ENCODE results near the gene GCC2. TPM values are rescaled to one million over a fixed set of nuclear protein-coding genes. Genes with fewer than 3 reads are reported as not detected.

Gene GCC2
- total RNA-seq, 2 donors from 2014 or later: 37.5 to 45.7 TPM

DNA sequence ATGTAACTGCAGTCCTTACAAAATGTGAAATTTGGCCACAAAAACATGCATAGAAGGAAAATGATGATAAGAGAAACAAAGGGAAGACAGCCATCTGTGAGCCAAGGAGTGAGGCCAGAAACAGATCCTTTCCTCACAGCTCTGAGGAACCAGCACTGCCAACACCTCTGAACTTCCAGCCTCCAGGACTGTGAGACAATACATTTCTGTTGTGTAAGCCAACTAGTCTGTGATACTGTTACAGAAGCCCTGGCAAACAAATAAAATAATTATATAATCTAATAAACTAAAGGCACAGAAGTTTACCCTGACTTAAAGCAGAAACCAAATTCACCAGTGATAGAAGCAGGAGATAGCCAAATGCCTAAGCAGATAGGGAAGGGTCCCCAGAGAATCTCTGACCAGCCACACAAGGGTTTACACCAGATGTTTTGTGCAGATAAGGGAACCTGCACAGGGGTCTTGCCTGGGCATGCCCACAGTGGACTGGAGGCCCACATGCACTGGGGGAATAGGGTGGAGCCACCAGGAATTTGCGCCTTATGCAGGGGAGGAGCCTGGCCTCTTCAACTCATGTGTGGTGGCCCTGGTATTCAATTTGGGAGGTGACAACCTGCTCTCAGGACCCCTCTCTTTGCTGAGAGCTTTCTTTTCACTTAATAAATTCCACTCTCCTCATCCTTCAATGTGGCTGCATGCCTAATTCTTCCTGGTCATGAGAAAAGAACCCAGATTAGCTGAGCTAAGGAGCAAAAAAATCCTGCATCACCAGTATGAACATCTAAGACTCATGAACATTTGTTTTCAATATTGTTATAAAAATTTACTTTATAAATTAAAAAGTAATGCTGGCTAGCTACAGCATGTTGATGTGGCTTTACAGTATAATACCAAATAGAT, 3.8 kb upstream of the GCC2 start:
- intact Hi-C loops (cut with DNase I): no loop called here
- DNase-seq (ENCODE audit: low spot score): no peak
- H3K4me3 ChIP-seq: no peak overlapping the region
- H3K27me3 ChIP-seq (replicated peaks; ENCODE audit: insufficient read depth): no peaks in the 10 kb centered on the region
- no peaks in the 10 kb centered on the region for H3K9me3 ChIP-seq
- no peaks in the 10 kb centered on the region for H3K36me3 ChIP-seq
- H3K27ac ChIP-seq: no peak overlapping the region
- TF ChIP-seq POLR2A (IDR thresholded peaks at IDR 0.05) (no peak), POLR2AphosphoS5 (IDR thresholded peaks at IDR 0.05) (no peak)
- TF ChIP-seq, protein P1, sequence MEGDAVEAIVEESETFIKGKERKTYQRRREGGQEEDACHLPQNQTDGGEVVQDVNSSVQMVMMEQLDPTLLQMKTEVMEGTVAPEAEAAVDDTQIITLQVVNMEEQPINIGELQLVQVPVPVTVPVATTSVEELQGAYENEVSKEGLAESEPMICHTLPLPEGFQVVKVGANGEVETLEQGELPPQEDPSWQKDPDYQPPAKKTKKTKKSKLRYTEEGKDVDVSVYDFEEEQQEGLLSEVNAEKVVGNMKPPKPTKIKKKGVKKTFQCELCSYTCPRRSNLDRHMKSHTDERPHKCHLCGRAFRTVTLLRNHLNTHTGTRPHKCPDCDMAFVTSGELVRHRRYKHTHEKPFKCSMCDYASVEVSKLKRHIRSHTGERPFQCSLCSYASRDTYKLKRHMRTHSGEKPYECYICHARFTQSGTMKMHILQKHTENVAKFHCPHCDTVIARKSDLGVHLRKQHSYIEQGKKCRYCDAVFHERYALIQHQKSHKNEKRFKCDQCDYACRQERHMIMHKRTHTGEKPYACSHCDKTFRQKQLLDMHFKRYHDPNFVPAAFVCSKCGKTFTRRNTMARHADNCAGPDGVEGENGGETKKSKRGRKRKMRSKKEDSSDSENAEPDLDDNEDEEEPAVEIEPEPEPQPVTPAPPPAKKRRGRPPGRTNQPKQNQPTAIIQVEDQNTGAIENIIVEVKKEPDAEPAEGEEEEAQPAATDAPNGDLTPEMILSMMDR (IDR thresholded peaks at IDR 0.05): no peak
- WGBS: 67% methylated on average over 1 of the region's 1 CpG
- peaks cover 2% of the 10 kb centered on the region for H3K4me1 ChIP-seq (replicated peaks)

DNA sequence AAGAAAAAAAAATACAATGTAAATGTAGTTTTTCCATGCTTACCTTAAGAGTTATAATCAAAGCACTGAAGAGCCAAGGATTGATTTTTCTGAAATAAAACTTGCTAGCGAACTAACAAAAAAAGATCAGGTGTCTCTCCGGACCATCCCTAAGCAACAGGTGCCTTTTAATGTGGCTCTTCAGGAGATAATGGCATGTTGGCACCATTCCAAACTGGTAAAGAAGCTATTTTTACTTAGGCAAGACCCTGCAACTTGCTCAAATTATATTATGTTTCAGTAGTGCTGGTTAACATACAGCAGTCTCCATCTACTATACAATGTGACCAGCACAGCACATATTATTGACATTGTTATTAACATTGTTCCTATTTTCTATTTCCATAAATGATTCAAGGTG, 2.3 kb upstream of the GCC2 start:
- H3K27me3 ChIP-seq (replicated peaks; ENCODE audit: insufficient read depth): no peaks in the 10 kb centered on the region
- WGBS: 73% methylated on average over 2 of the region's 2 CpGs
- intact Hi-C loops (cut with DNase I): no loop called here
- no peak overlapping the region for H3K4me3 ChIP-seq
- no peaks in the 10 kb centered on the region for H3K9me3 ChIP-seq
- H3K27ac ChIP-seq: no peak overlapping the region
- no peaks in the 10 kb centered on the region for H3K36me3 ChIP-seq
- TF ChIP-seq POLR2A (IDR thresholded peaks at IDR 0.05): no peak
- TF ChIP-seq POLR2AphosphoS5 (IDR thresholded peaks at IDR 0.05): no peak
- TF ChIP-seq, protein P1 (IDR thresholded peaks at IDR 0.05): no peak
- DNase-seq (ENCODE audit: low spot score): no peak
- peaks cover 8% of the 10 kb centered on the region for H3K4me1 ChIP-seq (replicated peaks)

DNA sequence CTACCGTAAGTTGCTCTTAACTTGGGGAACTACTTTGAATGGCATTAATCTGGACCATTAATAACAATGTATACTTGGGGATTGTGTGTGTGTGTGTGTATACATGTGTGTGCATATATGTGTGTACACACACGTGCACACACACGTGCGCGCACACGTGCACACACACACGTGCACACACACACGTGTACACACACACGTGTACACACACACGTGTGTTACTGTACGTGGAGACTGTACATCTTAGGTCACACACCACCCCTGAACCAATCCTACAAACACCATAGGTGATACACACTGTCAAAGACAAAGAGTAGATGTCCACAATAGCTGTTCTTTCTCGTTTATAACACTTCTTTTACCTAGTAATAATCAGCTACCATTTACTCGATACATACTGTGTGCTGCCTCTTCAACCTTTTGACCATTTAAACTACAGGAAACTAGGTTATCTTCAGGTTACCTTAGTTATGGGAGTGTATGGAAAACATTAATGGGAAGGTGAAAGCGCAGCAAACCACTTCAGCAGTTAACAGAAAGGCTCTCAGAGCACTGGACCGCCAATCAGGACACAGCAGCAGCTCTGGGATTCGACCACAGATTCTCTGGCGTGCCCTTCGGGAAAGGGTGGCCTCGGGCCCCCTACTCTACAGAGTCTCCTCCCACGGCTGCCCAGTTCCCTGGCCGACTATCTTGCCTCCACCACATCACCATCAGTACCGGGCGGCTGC, 894 bp upstream of the GCC2 start:
- intact Hi-C loops (cut with DNase I): no loop called here
- H3K4me3 ChIP-seq: peak overlapping the region; percentile 48 to 63
- TF ChIP-seq POLR2A (IDR thresholded peaks at IDR 0.05) (no peak), POLR2AphosphoS5 (IDR thresholded peaks at IDR 0.05) (no peak)
- TF ChIP-seq, protein P1 (IDR thresholded peaks at IDR 0.05): no peak
- no peaks in the 10 kb centered on the region for H3K27me3 ChIP-seq (replicated peaks; ENCODE audit: insufficient read depth)
- H3K36me3 ChIP-seq: no peaks in the 10 kb centered on the region
- no peaks in the 10 kb centered on the region for H3K9me3 ChIP-seq
- H3K4me1 ChIP-seq (replicated peaks): peaks cover 8% of the 10 kb centered on the region
- H3K27ac ChIP-seq: peak overlapping the region; percentile 85 to 95
- no peak for DNase-seq (ENCODE audit: low spot score)
- 43% methylated on average over 23 of the region's 23 CpGs for WGBS

DNA sequence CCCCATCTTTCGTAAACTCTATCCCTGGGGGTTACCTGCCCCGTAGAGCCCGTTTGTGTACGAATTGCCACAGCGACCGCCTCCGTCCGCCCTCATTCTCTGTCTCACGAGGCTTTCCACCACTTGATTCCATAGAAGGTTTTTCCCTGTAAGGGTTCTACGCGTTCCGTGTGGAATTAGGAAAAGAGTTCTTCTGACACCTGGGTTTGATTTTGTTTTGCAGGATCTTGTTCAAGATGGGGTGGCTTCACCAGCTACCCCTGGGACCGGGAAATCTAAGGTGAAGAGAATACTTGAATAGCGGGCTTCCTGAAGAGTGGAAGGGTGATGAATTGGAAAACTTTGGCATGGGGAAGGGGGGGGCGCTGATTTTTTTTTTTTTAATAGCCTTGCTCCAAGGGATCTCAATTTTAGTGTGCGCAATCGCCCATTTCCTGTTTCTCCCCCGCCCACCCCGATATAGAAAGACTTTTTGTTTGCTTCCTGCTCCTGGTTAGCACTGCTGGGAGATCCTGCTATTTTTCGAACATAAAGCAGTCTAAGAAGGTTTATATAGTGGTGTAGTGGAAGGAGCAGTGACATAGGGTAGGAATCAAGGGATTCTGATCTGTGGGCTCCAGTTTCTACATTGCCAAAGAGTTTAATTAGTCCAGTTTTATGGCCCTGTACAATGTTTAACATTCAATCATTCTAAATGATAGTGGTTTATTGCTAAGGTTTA, 564 bp downstream of the GCC2 start:
- Histone ChIP-seq H3K4me1 (replicated peaks) (peaks cover 8% of the 10 kb centered on the region), H3K4me3 (peak overlapping the region; percentile 48 to 63), H3K27ac (peak overlapping the region; percentile 85 to 95), H3K36me3 (no peaks in the 10 kb centered on the region), H3K27me3 (replicated peaks; ENCODE audit: insufficient read depth) (no peaks in the 10 kb centered on the region), H3K9me3 (no peaks in the 10 kb centered on the region)
- TF ChIP-seq, protein P1 (IDR thresholded peaks at IDR 0.05): no peak
- TF ChIP-seq POLR2AphosphoS5 (IDR thresholded peaks at IDR 0.05) (no peak), POLR2A (IDR thresholded peaks at IDR 0.05) (no peak)
- DNase-seq (ENCODE audit: low spot score): peak; percentile 11
- WGBS: under 1% methylated on average over 20 of the region's 20 CpGs
- intact Hi-C loops (cut with DNase I): loop anchor here (1.0 kb wide), 1 partner anchor 85 kb away; the partner anchor contains the start of gene LIMS1
